ENCODE measurements around the gene MIB2. TPM values are rescaled to one million over a fixed set of nuclear protein-coding genes. Genes with fewer than 3 reads are reported as not detected.

The MIB2 gene
- total and polyA plus RNA-seq, 2 donors: 20.9 to 74.5 TPM

DNA sequence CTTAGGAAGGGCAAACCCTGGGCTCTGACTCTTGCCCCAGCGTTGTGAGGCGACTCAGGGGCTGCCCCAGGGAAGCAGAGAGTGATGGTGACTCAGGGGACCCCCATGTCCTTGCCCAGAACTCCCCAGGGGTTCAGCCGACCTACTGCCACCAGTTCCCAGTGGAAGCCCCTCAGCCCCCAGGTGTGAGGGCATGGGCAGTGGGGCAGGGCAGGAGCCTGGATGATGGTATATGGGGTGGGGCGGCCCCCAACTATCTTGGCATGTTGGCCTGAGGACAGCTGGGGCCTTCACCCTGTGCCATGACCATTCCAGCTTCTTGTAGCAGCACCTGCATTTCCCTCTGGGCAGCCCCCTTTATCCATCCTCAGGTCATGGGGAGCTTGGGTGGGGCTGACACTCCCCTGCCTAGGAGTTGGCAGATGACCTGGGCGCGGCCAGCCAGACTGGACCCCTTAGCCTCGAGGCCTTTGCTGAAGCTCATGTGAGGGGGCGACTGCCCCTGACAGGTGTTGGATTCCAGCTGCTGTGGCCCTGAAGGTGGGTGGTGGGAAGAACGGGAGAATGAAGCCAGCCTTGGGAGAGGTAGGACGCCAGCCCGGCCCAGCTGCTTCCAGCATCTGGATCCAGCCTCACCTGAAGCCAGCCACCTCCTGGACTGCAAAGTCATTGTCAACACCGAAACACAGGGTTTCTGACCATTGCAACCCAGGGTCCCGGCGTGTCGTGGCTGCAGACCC is 13.6 kb upstream of the MIB2 start:
- H3K4me3 ChIP-seq (ENCODE audit: low read depth, low read length): no peak overlapping the region
- DNase-seq (ENCODE audit: extremely low spot score): no peak
- H3K27ac ChIP-seq (ENCODE audit: low read depth): no peak overlapping the region
- H3K36me3 ChIP-seq (ENCODE audit: insufficient read depth): no peaks in the 10 kb centered on the region
- 88% methylated on average over 15 of the region's 15 CpGs for WGBS
- H3K4me1 ChIP-seq (ENCODE audit: insufficient read depth): no peaks in the 10 kb centered on the region

- no peak overlapping the region for H3K27ac ChIP-seq (ENCODE audit: low read depth)
- no peak overlapping the region for H3K4me3 ChIP-seq (ENCODE audit: low read depth, low read length)
- H3K36me3 ChIP-seq (ENCODE audit: insufficient read depth): no peaks in the 10 kb centered on the region
- 60% methylated on average over 18 of the region's 18 CpGs for WGBS
- no peaks in the 10 kb centered on the region for H3K4me1 ChIP-seq (ENCODE audit: insufficient read depth)
- no peak for DNase-seq (ENCODE audit: extremely low spot score)
Observed at GRCh38 chr1:1602304-1602967, 12.9 kb upstream of the MIB2 start.

DNA sequence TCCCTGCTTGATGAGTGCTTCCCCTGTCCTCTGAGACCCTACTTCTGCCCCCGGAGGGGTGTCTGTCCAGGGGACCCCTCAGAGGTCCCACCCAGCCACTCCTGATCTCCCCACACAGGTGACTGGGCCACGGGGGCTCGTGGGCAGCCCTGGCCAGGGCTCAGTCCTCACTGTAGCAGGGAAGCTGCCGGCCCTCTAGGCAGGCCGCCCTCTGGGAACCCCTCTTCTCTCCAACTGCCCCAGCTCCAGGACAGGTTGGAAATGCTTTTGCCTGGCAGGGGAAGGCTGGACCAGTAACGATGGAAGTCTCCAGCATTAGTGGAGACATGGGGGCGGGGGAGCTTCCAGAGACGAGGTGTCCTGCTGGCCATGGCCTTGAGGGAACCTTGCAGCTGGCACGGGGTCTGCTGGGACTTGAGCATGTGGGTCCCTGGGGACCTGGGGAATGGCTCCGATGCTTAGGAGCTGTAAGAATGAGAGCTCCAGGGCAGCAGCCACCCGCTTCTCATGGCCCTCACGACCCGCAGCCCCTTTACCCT is 12.3 kb upstream of the MIB2 start:
- 71% methylated on average over 13 of the region's 13 CpGs for WGBS
- Histone ChIP-seq H3K4me3 (ENCODE audit: low read depth, low read length) (no peak overlapping the region), H3K27ac (ENCODE audit: low read depth) (no peak overlapping the region), H3K4me1 (ENCODE audit: insufficient read depth) (no peaks in the 10 kb centered on the region), H3K36me3 (ENCODE audit: insufficient read depth) (no peaks in the 10 kb centered on the region)
- no peak for DNase-seq (ENCODE audit: extremely low spot score)

GRCh38 chr1:1603671-1604373 is 11.5 kb upstream of the MIB2 start:
- Histone ChIP-seq H3K4me3 (ENCODE audit: low read depth, low read length) (no peak overlapping the region), H3K27ac (ENCODE audit: low read depth) (no peak overlapping the region), H3K4me1 (ENCODE audit: insufficient read depth) (no peaks in the 10 kb centered on the region), H3K36me3 (ENCODE audit: insufficient read depth) (no peaks in the 10 kb centered on the region)
- DNase-seq (ENCODE audit: extremely low spot score): no peak
- WGBS: 67% methylated on average over 13 of the region's 13 CpGs

GRCh38 chr1:1604374-1605033 is 10.8 kb upstream of the MIB2 start:
- H3K36me3 ChIP-seq (ENCODE audit: insufficient read depth): no peaks in the 10 kb centered on the region
- no peaks in the 10 kb centered on the region for H3K4me1 ChIP-seq (ENCODE audit: insufficient read depth)
- WGBS: 76% methylated on average over 15 of the region's 15 CpGs
- H3K27ac ChIP-seq (ENCODE audit: low read depth): no peak overlapping the region
- no peak overlapping the region for H3K4me3 ChIP-seq (ENCODE audit: low read depth, low read length)
- DNase-seq (ENCODE audit: extremely low spot score): no peak

DNA sequence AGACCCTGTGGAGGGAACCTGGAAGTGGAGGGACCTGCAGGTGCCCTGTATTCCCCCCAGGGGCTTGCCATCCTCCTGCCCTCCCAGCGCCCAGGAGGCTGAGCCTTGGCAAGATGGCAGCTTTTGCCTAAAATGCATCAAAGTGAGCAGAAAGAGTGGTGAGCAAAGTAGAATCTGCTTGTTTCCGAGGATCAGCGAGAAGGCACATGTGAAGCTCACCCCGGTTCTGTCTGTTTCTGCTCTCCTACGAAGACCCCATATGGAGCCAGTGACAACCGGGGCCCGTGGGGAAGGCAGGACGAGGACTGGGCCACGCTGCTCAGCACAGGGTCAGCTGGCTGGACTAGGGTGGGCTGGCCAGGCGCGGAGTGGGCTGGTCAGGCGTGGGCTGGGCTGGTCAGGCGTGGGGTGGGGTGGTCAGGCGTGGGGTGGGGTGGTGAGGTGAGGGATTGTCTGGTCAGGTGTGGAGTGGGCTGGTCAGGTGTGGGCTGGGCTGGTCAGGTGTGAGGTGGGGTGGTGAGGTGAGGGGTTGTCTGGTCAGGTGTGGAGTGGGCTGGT is 10.2 kb upstream of the MIB2 start:
- Histone ChIP-seq H3K4me3 (ENCODE audit: low read depth, low read length) (no peak overlapping the region), H3K27ac (ENCODE audit: low read depth) (no peak overlapping the region), H3K36me3 (ENCODE audit: insufficient read depth) (no peaks in the 10 kb centered on the region), H3K4me1 (ENCODE audit: insufficient read depth) (no peaks in the 10 kb centered on the region)
- 73% methylated on average over 14 of the region's 14 CpGs for WGBS
- no peak for DNase-seq (ENCODE audit: extremely low spot score)

DNA sequence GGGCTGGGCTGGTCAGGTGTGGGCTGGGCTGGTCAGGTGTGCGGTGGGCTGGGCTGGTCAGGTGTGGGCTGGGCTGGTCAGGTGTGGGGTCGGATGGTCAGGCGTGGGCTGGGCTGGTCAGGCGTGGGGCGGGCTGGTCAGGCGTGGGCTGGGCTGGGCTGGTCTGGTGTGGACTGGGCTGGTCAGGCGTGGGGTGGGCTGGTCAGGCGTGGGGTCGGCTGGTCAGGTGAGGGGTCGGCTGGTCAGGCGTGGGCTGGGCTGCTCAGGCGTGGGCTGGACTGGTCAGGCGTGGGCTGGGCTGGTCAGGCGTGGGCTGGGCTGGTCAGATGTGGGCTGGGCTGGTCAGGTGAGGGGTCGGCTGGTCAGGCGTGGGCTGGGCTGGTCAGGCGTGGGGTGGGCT is 9.6 kb upstream of the MIB2 start:
- 94% methylated on average over 17 of the region's 17 CpGs for WGBS
- Histone ChIP-seq H3K36me3 (ENCODE audit: insufficient read depth) (no peaks in the 10 kb centered on the region), H3K27ac (ENCODE audit: low read depth) (no peak overlapping the region), H3K4me3 (ENCODE audit: low read depth, low read length) (no peak overlapping the region), H3K4me1 (ENCODE audit: insufficient read depth) (no peaks in the 10 kb centered on the region)
- no peak for DNase-seq (ENCODE audit: extremely low spot score)

- H3K27ac ChIP-seq (ENCODE audit: low read depth): no peak overlapping the region
- WGBS: 82% methylated on average over 13 of the region's 13 CpGs
- H3K4me3 ChIP-seq (ENCODE audit: low read depth, low read length): no peak overlapping the region
- H3K4me1 ChIP-seq (ENCODE audit: insufficient read depth): no peaks in the 10 kb centered on the region
- DNase-seq (ENCODE audit: extremely low spot score): no peak
- no peaks in the 10 kb centered on the region for H3K36me3 ChIP-seq (ENCODE audit: insufficient read depth)
Observed at GRCh38 chr1:1606232-1606631, 9.1 kb upstream of the MIB2 start.

GRCh38 chr1:1609822-1610485 is 5.3 kb upstream of the MIB2 start:
- DNase-seq (ENCODE audit: extremely low spot score): no peak
- H3K27ac ChIP-seq (ENCODE audit: low read depth): no peak overlapping the region
- WGBS: 77% methylated on average over 12 of the region's 12 CpGs
- no peaks in the 10 kb centered on the region for H3K36me3 ChIP-seq (ENCODE audit: insufficient read depth)
- no peaks in the 10 kb centered on the region for H3K4me1 ChIP-seq (ENCODE audit: insufficient read depth)
- H3K4me3 ChIP-seq (ENCODE audit: low read depth, low read length): no peak overlapping the region

- Histone ChIP-seq H3K4me1 (ENCODE audit: insufficient read depth) (no peaks in the 10 kb centered on the region), H3K27ac (ENCODE audit: low read depth) (no peak overlapping the region), H3K36me3 (ENCODE audit: insufficient read depth) (no peaks in the 10 kb centered on the region), H3K4me3 (ENCODE audit: low read depth, low read length) (no peak overlapping the region)
- WGBS: 64% methylated on average over 9 of the region's 9 CpGs
- DNase-seq (ENCODE audit: extremely low spot score): no peak
Observed at GRCh38 chr1:1610796-1611195, 4.5 kb upstream of the MIB2 start.

DNA sequence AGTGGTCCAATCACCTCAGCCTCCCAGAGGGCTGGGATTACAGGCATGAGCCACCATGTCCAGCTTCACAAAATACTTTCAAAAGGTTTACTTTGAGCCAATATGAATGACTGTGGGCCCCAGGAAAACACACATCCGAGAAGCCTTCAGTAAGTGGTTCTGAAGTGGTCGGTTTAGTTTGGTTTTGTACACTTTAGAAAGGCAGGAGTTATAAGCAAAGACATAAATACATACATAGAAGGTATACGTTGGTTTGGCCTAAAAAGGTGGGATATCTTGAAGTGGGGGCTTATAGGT is 3.2 kb upstream of the MIB2 start:
- Histone ChIP-seq H3K36me3 (ENCODE audit: insufficient read depth) (no peaks in the 10 kb centered on the region), H3K4me1 (ENCODE audit: insufficient read depth) (no peaks in the 10 kb centered on the region), H3K4me3 (ENCODE audit: low read depth, low read length) (no peak overlapping the region), H3K27ac (ENCODE audit: low read depth) (no peak overlapping the region)
- WGBS: 83% methylated on average over 3 of the region's 3 CpGs
- DNase-seq (ENCODE audit: extremely low spot score): no peak

- Histone ChIP-seq H3K27ac (ENCODE audit: low read depth) (no peak overlapping the region), H3K4me3 (ENCODE audit: low read depth, low read length) (no peak overlapping the region)
- no peak for DNase-seq (ENCODE audit: extremely low spot score)
Observed at GRCh38 chr1:1613509-1614082, 1.7 kb upstream of the MIB2 start.

More at GRCh38 chr1:1613509-1614082, 1.7 kb upstream of the MIB2 start:
- H3K4me1 ChIP-seq (ENCODE audit: insufficient read depth): no peaks in the 10 kb centered on the region
- WGBS: 79% methylated on average over 11 of the region's 11 CpGs
- no peaks in the 10 kb centered on the region for H3K36me3 ChIP-seq (ENCODE audit: insufficient read depth)
